ENCODE data around the gene MFAP2. TPM values are rescaled to one million over a fixed set of nuclear protein-coding genes. Genes with fewer than 3 reads are reported as not detected.
A peak's percentile ranks its signal among the peaks of the same experiment; 100 is the strongest.

MFAP2 gene
- total RNA-seq, 4 donors from 2014 or later, result 5.9 to 26.6 (median 13.5) TPM

DNA sequence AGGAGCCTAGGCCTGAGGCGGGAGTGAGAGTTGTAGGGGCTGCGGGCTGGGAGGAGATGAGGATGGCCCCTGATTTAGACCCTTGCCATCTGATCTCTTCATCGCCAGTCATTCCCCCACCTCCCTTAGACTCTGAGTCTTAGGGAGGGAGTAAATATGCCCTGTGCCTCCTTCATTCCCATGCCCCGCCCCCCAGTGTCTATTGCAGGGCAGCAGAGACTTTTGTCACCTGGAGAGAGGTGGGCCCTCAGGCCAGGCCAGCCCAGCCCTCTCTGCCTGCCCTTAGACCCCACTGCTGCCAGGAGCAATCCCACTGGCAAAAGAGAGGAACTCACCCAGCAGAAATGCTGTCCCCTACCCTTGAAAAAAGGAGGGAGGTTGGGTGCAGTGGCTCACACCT lies 3.2 kb upstream of the MFAP2 start:
- H3K27me3 ChIP-seq, result peaks cover 0 to 18% of the 10 kb centered on the region in 2 donors
- no peaks in the 10 kb centered on the region for H3K9me3 ChIP-seq
- no peak for DNase-seq (ENCODE audit: low spot score in 2 of 2)
- no peak overlapping the region for H3K27ac ChIP-seq
- WGBS, 2 donors, result 86 to 91% methylated on average over 4 of the region's 4 CpGs
- peaks cover 0 to 41% (median 0%) of the 10 kb centered on the region in 3 donors for H3K36me3 ChIP-seq
- TF ChIP-seq, protein P1, sequence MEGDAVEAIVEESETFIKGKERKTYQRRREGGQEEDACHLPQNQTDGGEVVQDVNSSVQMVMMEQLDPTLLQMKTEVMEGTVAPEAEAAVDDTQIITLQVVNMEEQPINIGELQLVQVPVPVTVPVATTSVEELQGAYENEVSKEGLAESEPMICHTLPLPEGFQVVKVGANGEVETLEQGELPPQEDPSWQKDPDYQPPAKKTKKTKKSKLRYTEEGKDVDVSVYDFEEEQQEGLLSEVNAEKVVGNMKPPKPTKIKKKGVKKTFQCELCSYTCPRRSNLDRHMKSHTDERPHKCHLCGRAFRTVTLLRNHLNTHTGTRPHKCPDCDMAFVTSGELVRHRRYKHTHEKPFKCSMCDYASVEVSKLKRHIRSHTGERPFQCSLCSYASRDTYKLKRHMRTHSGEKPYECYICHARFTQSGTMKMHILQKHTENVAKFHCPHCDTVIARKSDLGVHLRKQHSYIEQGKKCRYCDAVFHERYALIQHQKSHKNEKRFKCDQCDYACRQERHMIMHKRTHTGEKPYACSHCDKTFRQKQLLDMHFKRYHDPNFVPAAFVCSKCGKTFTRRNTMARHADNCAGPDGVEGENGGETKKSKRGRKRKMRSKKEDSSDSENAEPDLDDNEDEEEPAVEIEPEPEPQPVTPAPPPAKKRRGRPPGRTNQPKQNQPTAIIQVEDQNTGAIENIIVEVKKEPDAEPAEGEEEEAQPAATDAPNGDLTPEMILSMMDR (IDR thresholded peaks at IDR 0.05), result no peak
- TF ChIP-seq EP300 (IDR thresholded peaks at IDR 0.05) (no peak), POLR2A (IDR thresholded peaks at IDR 0.05) (no peak)
- H3K4me3 ChIP-seq, result no peak overlapping the region
- H3K4me1 ChIP-seq, result peaks cover 0 to 31% (median 4%) of the 10 kb centered on the region in 4 donors

GRCh38 chr1:16982902-16983301 lies 2.5 kb upstream of the MFAP2 start:
- Histone ChIP-seq H3K4me1 (peaks cover 0 to 36% (median 4%) of the 10 kb centered on the region in 4 donors), H3K36me3 (peaks cover 0 to 33% (median 0%) of the 10 kb centered on the region in 3 donors), H3K27ac (no peak overlapping the region), H3K4me3 (no peak overlapping the region), H3K9me3 (no peaks in the 10 kb centered on the region), H3K27me3 (peaks cover 0 to 18% of the 10 kb centered on the region in 2 donors)
- TF ChIP-seq, protein P1 (IDR thresholded peaks at IDR 0.05), result no peak
- TF ChIP-seq POLR2A (IDR thresholded peaks at IDR 0.05) (no peak), EP300 (IDR thresholded peaks at IDR 0.05) (no peak)
- WGBS, 2 donors, result 59 to 67% methylated on average over 11 of the region's 11 CpGs
- DNase-seq (ENCODE audit: low spot score in 2 of 2), result no peak

- H3K9me3 ChIP-seq, result no peaks in the 10 kb centered on the region
- H3K27me3 ChIP-seq, result peaks cover 0 to 18% of the 10 kb centered on the region in 2 donors
- no peak for DNase-seq (ENCODE audit: low spot score in 2 of 2)
- H3K4me1 ChIP-seq, result peaks cover 0 to 40% (median 4%) of the 10 kb centered on the region in 4 donors
- no peak overlapping the region for H3K27ac ChIP-seq
- H3K36me3 ChIP-seq, result peaks cover 0 to 18% (median 0%) of the 10 kb centered on the region in 3 donors
- WGBS, 2 donors, result 83 to 86% methylated on average over 10 of the region's 10 CpGs
- no peak overlapping the region for H3K4me3 ChIP-seq
- TF ChIP-seq, protein P1 (IDR thresholded peaks at IDR 0.05), result no peak
- no peak for TF ChIP-seq POLR2A (IDR thresholded peaks at IDR 0.05)
- no peak for TF ChIP-seq EP300 (IDR thresholded peaks at IDR 0.05)
These were observed 939 bp upstream of the MFAP2 start for GRCh38 chr1:16981269-16981849.

DNA sequence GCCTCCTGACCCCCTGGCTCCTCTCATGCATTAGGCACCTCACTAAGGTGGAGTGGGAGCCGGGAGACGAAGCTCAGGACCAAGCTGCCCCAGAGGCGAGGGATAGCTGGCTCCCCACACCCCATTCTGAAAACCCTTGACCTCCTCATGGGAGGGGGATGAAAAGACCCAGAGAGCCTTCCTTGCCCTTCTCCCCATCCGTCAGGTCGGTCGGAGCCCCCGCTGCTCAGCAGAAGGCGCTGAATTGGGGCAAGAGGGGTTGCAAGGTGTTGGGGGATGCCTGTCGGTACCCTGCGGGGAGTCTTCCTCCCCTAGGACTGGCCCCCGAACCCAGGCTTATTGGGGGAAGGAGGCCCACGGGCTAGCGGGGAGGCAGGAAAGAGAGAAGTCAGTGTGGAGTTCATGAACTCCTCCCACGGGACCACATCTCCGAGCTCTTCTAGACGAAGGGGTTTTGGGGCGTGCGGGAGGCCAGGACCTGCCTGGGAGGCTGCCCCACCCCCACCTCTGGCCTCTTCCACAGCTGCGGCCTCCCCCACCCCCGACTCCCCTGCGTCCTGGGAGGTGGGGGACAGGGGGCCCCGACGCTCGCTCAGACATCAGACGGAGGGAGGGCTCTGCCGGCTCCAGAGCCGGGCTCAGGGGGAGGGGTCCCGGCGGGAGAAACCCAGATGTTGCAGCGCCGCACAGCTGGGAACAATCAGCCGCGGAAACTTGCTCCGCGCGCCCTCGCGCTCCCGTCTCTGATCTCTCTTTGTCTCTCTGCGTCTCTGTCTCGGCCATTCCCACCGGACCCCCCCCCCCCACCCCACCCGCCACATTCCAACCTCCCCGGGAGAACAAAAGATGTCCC lies 719 bp downstream of the MFAP2 start:
- peaks cover 0 to 48% (median 4%) of the 10 kb centered on the region in 4 donors for H3K4me1 ChIP-seq
- peaks cover 0 to 3% (median 0%) of the 10 kb centered on the region in 3 donors for H3K36me3 ChIP-seq
- peaks cover 0 to 18% of the 10 kb centered on the region in 2 donors for H3K27me3 ChIP-seq
- TF ChIP-seq, protein P1 (IDR thresholded peaks at IDR 0.05), result no peak
- no peak for TF ChIP-seq POLR2A (IDR thresholded peaks at IDR 0.05)
- TF ChIP-seq EP300 (IDR thresholded peaks at IDR 0.05), result no peak
- H3K27ac ChIP-seq, result peak overlapping the region; percentile 31 to 85 (median 67)
- H3K4me3 ChIP-seq, result peak overlapping the region; percentile 25 to 60 (median 31)
- no peaks in the 10 kb centered on the region for H3K9me3 ChIP-seq
- WGBS, 2 donors, result 15 to 18% methylated on average over 41 to 43 of the region's 44 CpGs
- no peak for DNase-seq (ENCODE audit: low spot score in 2 of 2)

Measured in tibial nerve (tissue), 4 donors.